22Rv1 (cell line): ENCODE data around the gene PAPPA2.
"Not testable (repeated sequence)": the region's sequence is repeated elsewhere in the genome, so short reads cannot be mapped to it uniquely, and the experiment has no call there.

Experiments
- H3K27ac ChIP-seq: fragments of 450-650 bp; 2 replicates; pipeline ENCODE4 v1.5.1; 2017
- ZFX ChIP-seq: fragments of 450-650 bp; IDR thresholded peaks from 2 replicates; pipeline ENCODE4 v1.6.1; 2017; ENCODE audit warnings: antibody characterized with exemption, borderline replicate concordance
- TF ChIP-seq, protein P1 (sequence below): fragments of 450-650 bp; IDR thresholded peaks from 2 replicates; pipeline ENCODE4 v1.5.1; 2017; ENCODE audit warnings: mild to moderate bottlenecking

The PAPPA2 gene

DNA sequence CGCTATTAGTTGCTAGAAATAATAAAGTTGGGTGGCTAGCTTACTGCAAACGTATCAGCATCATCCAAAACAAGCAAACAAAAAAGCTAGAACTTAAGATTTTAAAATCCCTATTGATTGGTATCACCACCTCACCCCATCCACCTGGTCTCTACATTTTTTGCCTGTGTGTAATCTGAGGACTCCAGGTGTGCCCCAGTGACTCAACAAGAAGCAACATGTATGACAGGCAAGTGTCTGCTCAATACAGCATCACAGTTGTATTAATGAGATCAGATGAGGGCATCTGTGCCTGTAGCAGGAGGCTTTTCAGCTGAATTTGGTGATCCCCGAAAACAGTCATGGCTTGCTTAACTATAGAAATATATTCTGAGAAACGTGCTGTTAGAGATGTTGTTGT, 14.6 kb upstream of the PAPPA2 start:
- TF ChIP-seq, protein P1, sequence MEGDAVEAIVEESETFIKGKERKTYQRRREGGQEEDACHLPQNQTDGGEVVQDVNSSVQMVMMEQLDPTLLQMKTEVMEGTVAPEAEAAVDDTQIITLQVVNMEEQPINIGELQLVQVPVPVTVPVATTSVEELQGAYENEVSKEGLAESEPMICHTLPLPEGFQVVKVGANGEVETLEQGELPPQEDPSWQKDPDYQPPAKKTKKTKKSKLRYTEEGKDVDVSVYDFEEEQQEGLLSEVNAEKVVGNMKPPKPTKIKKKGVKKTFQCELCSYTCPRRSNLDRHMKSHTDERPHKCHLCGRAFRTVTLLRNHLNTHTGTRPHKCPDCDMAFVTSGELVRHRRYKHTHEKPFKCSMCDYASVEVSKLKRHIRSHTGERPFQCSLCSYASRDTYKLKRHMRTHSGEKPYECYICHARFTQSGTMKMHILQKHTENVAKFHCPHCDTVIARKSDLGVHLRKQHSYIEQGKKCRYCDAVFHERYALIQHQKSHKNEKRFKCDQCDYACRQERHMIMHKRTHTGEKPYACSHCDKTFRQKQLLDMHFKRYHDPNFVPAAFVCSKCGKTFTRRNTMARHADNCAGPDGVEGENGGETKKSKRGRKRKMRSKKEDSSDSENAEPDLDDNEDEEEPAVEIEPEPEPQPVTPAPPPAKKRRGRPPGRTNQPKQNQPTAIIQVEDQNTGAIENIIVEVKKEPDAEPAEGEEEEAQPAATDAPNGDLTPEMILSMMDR = no peak
- no peak for TF ChIP-seq ZFX

DNA sequence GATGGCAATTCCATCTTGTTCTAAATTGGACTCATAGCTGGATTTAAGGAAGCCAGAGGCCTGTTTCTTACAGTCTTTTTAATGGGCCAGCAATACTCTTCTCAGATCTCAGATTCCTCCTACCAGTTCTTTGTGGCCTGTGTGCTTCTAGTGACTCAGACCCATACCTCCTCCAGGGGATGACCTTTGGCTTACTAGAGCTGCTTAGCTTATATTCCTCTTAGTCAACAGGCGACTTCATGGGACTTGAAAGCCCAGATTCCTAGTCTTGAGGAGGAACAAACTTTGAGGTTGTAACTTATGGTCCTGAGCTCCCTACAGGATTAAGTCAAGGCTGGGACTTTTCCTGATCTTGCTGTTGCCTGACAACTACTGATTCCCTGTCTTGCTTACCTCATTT, 12.4 kb upstream of the PAPPA2 start:
- no peak overlapping the region for H3K27ac ChIP-seq
- no peak for TF ChIP-seq ZFX
- TF ChIP-seq, protein P1 = no peak

More for the DNA sequence above, 14.6 kb upstream of the PAPPA2 start:
- no peak overlapping the region for H3K27ac ChIP-seq

DNA sequence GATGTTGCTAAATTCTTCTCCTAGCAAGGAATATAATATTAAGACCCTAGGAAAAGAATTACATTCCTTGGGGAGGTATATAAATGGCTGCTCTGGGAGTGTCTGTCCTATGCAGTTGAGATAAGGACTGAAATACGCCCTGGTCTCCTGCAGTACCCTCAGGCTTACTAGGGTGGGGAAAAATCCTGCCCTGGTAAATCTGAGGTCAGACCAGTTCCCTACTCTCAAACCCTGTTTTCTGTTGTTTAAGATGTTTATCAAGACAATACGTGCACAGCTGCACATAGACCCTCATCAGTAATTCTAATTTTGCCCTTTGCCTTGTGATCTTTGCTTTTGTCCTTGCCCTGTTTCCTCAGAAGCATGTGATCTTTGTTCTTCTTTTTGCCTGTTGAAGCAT, 11.2 kb upstream of the PAPPA2 start:
- H3K27ac ChIP-seq = not testable (repeated sequence)

DNA sequence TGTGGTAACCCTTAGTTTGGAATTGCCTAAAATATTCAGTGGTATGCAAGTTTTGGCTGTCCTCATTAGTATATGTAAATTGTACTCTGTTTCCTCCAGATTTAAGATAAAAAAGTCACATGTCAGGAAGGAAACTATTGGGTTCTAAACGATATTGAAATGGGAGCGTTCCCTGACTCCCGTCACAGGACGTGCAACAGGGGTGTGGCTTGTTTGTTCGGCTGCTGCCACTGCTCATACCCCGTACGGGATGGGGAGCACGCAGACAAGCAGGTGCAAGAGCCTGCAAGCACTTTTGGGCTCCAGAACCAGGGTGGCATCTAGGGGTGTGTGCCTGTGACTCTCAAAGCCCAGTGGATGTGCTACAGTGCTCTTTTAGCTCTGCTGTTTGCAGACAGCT, 6.2 kb upstream of the PAPPA2 start:
- no peak overlapping the region for H3K27ac ChIP-seq
- TF ChIP-seq ZFX = no peak
- TF ChIP-seq, protein P1 = no peak

DNA sequence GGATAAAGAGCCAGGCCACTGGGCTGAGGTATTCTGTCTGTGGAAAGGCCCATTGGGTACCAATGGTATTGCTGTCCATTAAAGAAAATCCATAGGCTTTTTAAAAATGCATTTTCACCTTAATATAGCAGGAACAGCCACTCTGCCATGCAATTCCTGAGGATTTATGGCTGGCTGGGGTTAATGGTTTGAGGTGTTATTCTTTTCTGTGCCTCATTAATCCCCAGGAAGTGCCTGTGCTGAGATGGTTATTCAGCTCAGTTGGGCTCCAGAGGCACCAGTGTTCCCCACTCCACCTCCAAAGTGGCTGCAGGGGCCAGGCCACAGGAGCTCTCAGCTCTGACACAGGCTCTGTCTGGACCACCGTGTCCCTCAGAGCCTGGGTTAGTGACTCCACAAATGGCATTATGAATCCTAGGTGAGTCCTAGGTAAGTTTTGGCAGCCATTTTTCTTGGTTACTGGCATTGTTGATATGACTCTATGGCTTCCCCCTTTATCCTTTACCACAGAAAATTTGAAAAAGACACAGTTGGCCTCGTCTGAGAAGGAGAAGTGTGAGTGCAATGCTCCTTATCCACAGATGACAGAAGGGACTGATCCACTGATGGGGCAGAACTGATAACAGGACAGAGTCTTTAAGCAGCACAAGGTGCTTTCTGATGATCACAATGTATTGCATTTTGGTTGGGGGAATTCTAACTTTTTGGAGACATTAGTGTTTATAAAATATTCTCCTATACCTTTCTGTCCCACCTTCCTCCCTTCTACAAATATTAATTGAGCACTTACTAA, 2.2 kb upstream of the PAPPA2 start:
- no peak overlapping the region for H3K27ac ChIP-seq
- no peak for TF ChIP-seq ZFX
- TF ChIP-seq, protein P1 = no peak

DNA sequence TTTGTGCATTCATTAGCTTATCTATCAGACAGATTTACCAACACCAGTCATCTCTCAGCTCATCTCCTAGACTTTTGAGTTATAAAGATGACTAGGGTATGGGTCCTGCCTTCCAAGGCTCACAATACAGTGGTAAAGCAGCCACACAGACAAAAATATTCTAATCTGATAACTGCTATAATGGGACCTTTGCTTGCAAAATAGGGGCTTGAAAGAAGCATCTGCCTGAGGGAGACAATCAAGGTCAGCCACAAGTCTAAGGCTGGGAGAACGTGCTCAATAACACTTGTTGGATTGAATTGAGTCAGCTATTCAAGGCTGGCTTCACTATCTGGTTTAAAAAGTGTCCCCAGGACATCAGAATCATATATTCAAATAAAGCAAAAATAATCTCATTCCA, 1.4 kb upstream of the PAPPA2 start:
- H3K27ac ChIP-seq = no peak overlapping the region
- no peak for TF ChIP-seq ZFX
- TF ChIP-seq, protein P1 = no peak

DNA sequence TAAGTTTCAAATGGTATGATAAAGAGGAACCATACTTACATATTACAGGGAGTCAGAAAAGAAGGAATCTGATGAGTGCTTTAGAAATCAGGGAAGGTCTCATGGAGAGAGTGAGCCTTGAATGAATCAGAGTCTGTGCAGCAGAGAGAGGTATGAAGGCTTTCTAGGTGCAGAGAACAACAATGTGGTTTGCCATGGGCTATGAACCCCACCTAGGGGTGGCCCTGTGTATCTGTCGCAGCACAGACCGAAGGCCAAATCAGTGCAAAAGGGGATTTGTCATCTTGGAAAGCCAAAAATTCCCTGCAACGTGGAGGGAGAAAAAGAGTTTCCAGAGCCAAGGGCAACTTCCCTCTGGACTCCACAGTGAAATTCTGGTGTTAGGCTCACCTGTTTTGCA, 3.5 kb downstream of the PAPPA2 start:
- no peak overlapping the region for H3K27ac ChIP-seq
- TF ChIP-seq ZFX = no peak
- TF ChIP-seq, protein P1 = peak; percentile 24; the same call in 1 of the 2 replicates
